Erythroblast (primary cell): Measurements from ENCODE around the gene ZNF280B.

ENCODE experiments used
- GATA1 ChIP-seq: IDR thresholded peaks from 2 replicates; pipeline ENCODE4 v1.6.1; 2011; ENCODE audit warnings: low read depth, mild to moderate bottlenecking, control low read depth, low read length, moderate library complexity
- POLR2A ChIP-seq: IDR thresholded peaks from 2 replicates; pipeline ENCODE4 v1.6.1; 2011; ENCODE audit warnings: mild to moderate bottlenecking, low read length

GRCh38 chr22:22487059-22487458, 21.5 kb downstream of the ZNF280B start:
- TF ChIP-seq POLR2A (no peak), GATA1 (no peak)
